ENCODE results near the gene EIF4G3. TPM values are rescaled to one million over a fixed set of nuclear protein-coding genes. Genes with fewer than 3 reads are reported as not detected.

Gene EIF4G3
- total and polyA plus RNA-seq, 2 of the 8 experiments (the other 6 are each of a cell fraction or from before 2014, with no cell fraction given): 47.5 to 66.6 TPM

GRCh38 chr1:21099869-21100131 is 76.9 kb downstream of the EIF4G3 start:
- H2BK5ac ChIP-seq (ENCODE audit: low read depth, low read length): no peak overlapping the region
- no peak overlapping the region for H3K4ac ChIP-seq (replicated peaks; ENCODE audit: insufficient read length, low read depth, low read length)
- no peak overlapping the region for H3K18ac ChIP-seq (ENCODE audit: extremely low read depth, low read length)
- CTCF ChIA-PET (ENCODE audit: partially characterized antibody): no interaction called here
- no peak for FAIRE-seq
- no peak overlapping the region for H4K91ac ChIP-seq (replicated peaks; ENCODE audit: insufficient read length, low read length)
- H2AK5ac ChIP-seq (ENCODE audit: low read depth, low read length): no peak overlapping the region
- WGBS, 2 experiments (ENCODE audit: extremely low coverage in 1 of 2, insufficient coverage in 1 of 2, insufficient read length in 1 of 2, insufficient replicate concordance in 2 of 2, low coverage in 1 of 2, low lambda C conversion rate in 2 of 2, missing lambda C conversion rate in 1 of 2): 85% methylated on average over 2 of the region's 2 CpGs; no CpG with 5 or more reads in 1 of the 2 experiments
- H3K23me2 ChIP-seq (ENCODE audit: low read depth, low read length): 0 out of 2 replicates have a peak, but pooled peaks cover 2% of the 10 kb centered on the region
- no peak overlapping the region for H3K4me3 ChIP-seq (ENCODE audit: extremely low read depth in 1 of 4, insufficient read depth in 2 of 4, low read depth in 3 of 4, low read length in 4 of 4)
- H3K27me3 ChIP-seq (replicated peaks in 1 of 4; ENCODE audit: control insufficient read depth in 3 of 4, extremely low read depth in 1 of 4, insufficient read depth in 3 of 4, low read length in 3 of 4): no peaks in the 10 kb centered on the region
- H3K14ac ChIP-seq (ENCODE audit: insufficient read length): no peak overlapping the region
- H4K5ac ChIP-seq (ENCODE audit: insufficient read length, low read depth, low read length): no peak overlapping the region
- no peak overlapping the region for H3K56ac ChIP-seq (replicated peaks; ENCODE audit: insufficient read length, low read depth, low read length)
- H3K4me2 ChIP-seq (ENCODE audit: insufficient read depth in 1 of 2, low read depth in 2 of 2, low read length in 2 of 2): no peak overlapping the region
- H4K8ac ChIP-seq (ENCODE audit: extremely low read depth, insufficient read depth, low read length): no peak overlapping the region
- H4K20me1 ChIP-seq (replicated peaks in 1 of 2; ENCODE audit: control insufficient read depth in 1 of 2, insufficient read depth in 2 of 2, low read length in 2 of 2): peaks cover 0 to 4% of the 10 kb centered on the region in 2 experiments
- no peak for DNase-seq (ENCODE audit: low read depth in 1 of 2, low spot score in 2 of 2)
- POLR2A ChIA-PET (ENCODE audit: partially characterized antibody): no interaction called here
- no peak overlapping the region for H3K9ac ChIP-seq (replicated peaks in 1 of 4; ENCODE audit: extremely low read depth in 1 of 4, low read depth in 3 of 4, low read length in 3 of 4)
- no peaks in the 10 kb centered on the region for H3K9me3 ChIP-seq (ENCODE audit: insufficient read depth in 2 of 2, low read depth in 1 of 2, low read length in 1 of 2)
- peaks cover 0 to 69% of the 10 kb centered on the region in 2 experiments; a peak in 2 of 4 replicates for H3K79me2 ChIP-seq (ENCODE audit: control insufficient read depth in 1 of 2, insufficient read depth in 2 of 2, low read length in 2 of 2)
- H3K36me3 ChIP-seq (ENCODE audit: control insufficient read depth in 2 of 4, insufficient read depth in 4 of 4, low read length in 3 of 4): peaks cover 0 to 12% (median 0%) of the 10 kb centered on the region in 4 experiments; a peak in 1 of 8 replicates
- H3K79me1 ChIP-seq (ENCODE audit: low read depth, low read length): peaks cover 3% of the 10 kb centered on the region; the same call in 1 of the 2 replicates
- no peak overlapping the region for H2BK20ac ChIP-seq (ENCODE audit: low read length)
- no peak overlapping the region for H2BK15ac ChIP-seq (ENCODE audit: low read length)
- no peak overlapping the region for H3K23ac ChIP-seq (ENCODE audit: insufficient read length)
- H3K4me1 ChIP-seq (replicated peaks in 1 of 4; ENCODE audit: control insufficient read depth in 3 of 4, insufficient read depth in 4 of 4, low read length in 3 of 4): peaks cover 0 to 9% (median 5%) of the 10 kb centered on the region in 4 experiments; a peak in 4 of 7 replicates
- H2AFZ ChIP-seq (ENCODE audit: low read length): no peak overlapping the region
- H3K27ac ChIP-seq (ENCODE audit: low read depth, low read length): no peak overlapping the region
- no peak overlapping the region for H2BK12ac ChIP-seq (ENCODE audit: low read depth, low read length)
- H2BK120ac ChIP-seq (replicated peaks; ENCODE audit: low read depth, low read length): no peak overlapping the region
- no peak for TF ChIP-seq CBX8 (IDR thresholded peaks at IDR 0.05; ENCODE audit: borderline replicate concordance, low read depth, low read length)
- TF ChIP-seq SP1 (IDR thresholded peaks at IDR 0.05; ENCODE audit: low read depth, low read length): no peak
- no peak for TF ChIP-seq RBBP5 (IDR thresholded peaks at IDR 0.05; ENCODE audit: borderline replicate concordance, low read depth, low read length)
- TF ChIP-seq USF2 (IDR thresholded peaks at IDR 0.05; ENCODE audit: low read length): no peak
- no peak for TF ChIP-seq POU5F1 (IDR thresholded peaks at IDR 0.05; ENCODE audit: low read depth, low read length)
- TF ChIP-seq CBX5 (IDR thresholded peaks at IDR 0.05; ENCODE audit: low read depth, low read length): no peak
- no peak for TF ChIP-seq YY1 (IDR thresholded peaks at IDR 0.05; ENCODE audit: low read depth, low read length)
- TF ChIP-seq MAFK (IDR thresholded peaks at IDR 0.05; ENCODE audit: low read depth, low read length): no peak
- TF ChIP-seq POLR2AphosphoS5 (IDR thresholded peaks at IDR 0.05; ENCODE audit: low read depth, low read length): no peak
- no peak for TF ChIP-seq NRF1 (IDR thresholded peaks at IDR 0.05; ENCODE audit: low read depth, low read length)
